ENCODE measurements around the gene EFNB2.

GRCh38 chr13:106527445-106527801 is 8.0 kb downstream of the EFNB2 start:
- no peak for TF ChIP-seq CTCF (IDR thresholded peaks at IDR 0.05)
- no peak for TF ChIP-seq POLR2A (IDR thresholded peaks at IDR 0.05)
